HFFc6 (cell line): Measurements from ENCODE around the gene JAK1. TPM values are rescaled to one million over a fixed set of nuclear protein-coding genes. Genes with fewer than 3 reads are reported as not detected.

Experiments used
- DNase-seq: peaks from one replicate; pipeline ENCODE4 v3.0.0-alpha.2; 2018
- H3K27ac Mint-ChIP-seq: 2 replicates; pipeline ENCODE4 v1.8.0; 2020; ENCODE audit warnings: mild to moderate bottlenecking, mixed read lengths
- H3K27me3 Mint-ChIP-seq: 2 replicates; pipeline ENCODE4 v1.8.0; 2021; ENCODE audit warnings: mild to moderate bottlenecking, moderate library complexity, mixed read lengths; ENCODE audit not compliant: insufficient read depth
- H3K36me3 Mint-ChIP-seq: 2 replicates; pipeline ENCODE4 v1.8.0; 2021; ENCODE audit warnings: low read depth, mixed read lengths
- H3K4me1 Mint-ChIP-seq: 2 replicates; pipeline ENCODE4 v1.8.0; 2020; ENCODE audit warnings: low read depth, mixed read lengths
- H3K4me3 Mint-ChIP-seq: 2 replicates; pipeline ENCODE4 v1.8.0; 2020; ENCODE audit warnings: mild to moderate bottlenecking, moderate library complexity, mixed read lengths
- H3K9me3 Mint-ChIP-seq: 2 replicates; pipeline ENCODE4 v1.8.0; 2020; ENCODE audit warnings: mild to moderate bottlenecking, mixed read lengths
- total RNA-seq, 6 experiments: library from RNA; stranded (reverse); fragmentation: NEBNext Ultra II Directional; extraction: Animal tissue kit (Norgen Biotek cat#: 25700); gene quantifications; 2 replicates in 1 of 6; 3 replicates in 5 of 6; pipeline ENCODE4 v1.2.3, GENCODE V29; 2021
- TF ChIP-seq, protein P1 (sequence below): fragments of 200-600 bp; sonication (generic); IDR thresholded peaks from 2 replicates; pipeline ENCODE4 v1.5.0; 2021; ENCODE audit warnings: antibody characterized with exemption, mild to moderate bottlenecking

Gene JAK1
- total RNA-seq, 6 experiments from 2014 or later: 90.0 to 104 (median 98.3) TPM

GRCh38 chr1:64893921-64894320, 72.4 kb downstream of the JAK1 start:
- TF ChIP-seq, protein P1, sequence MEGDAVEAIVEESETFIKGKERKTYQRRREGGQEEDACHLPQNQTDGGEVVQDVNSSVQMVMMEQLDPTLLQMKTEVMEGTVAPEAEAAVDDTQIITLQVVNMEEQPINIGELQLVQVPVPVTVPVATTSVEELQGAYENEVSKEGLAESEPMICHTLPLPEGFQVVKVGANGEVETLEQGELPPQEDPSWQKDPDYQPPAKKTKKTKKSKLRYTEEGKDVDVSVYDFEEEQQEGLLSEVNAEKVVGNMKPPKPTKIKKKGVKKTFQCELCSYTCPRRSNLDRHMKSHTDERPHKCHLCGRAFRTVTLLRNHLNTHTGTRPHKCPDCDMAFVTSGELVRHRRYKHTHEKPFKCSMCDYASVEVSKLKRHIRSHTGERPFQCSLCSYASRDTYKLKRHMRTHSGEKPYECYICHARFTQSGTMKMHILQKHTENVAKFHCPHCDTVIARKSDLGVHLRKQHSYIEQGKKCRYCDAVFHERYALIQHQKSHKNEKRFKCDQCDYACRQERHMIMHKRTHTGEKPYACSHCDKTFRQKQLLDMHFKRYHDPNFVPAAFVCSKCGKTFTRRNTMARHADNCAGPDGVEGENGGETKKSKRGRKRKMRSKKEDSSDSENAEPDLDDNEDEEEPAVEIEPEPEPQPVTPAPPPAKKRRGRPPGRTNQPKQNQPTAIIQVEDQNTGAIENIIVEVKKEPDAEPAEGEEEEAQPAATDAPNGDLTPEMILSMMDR: no peak
- Mint-ChIP-seq H3K9me3 (no peaks in the 10 kb centered on the region), H3K27me3 (peaks cover 1% of the 10 kb centered on the region; the same call in 1 of the 2 replicates), H3K4me1 (peaks cover 53% of the 10 kb centered on the region), H3K27ac (no peak overlapping the region), H3K4me3 (no peak overlapping the region), H3K36me3 (no peaks in the 10 kb centered on the region)
- DNase-seq: no peak

- Mint-ChIP-seq H3K36me3 (no peaks in the 10 kb centered on the region), H3K9me3 (no peaks in the 10 kb centered on the region), H3K4me1 (peaks cover 47% of the 10 kb centered on the region), H3K4me3 (no peak overlapping the region), H3K27ac (no peak overlapping the region), H3K27me3 (peaks cover 1% of the 10 kb centered on the region; the same call in 1 of the 2 replicates)
- DNase-seq: no peak
- TF ChIP-seq, protein P1: no peak
Measured at GRCh38 chr1:64892576-64893573, 73.5 kb downstream of the JAK1 start.

- peaks cover 34% of the 10 kb centered on the region for H3K4me1 Mint-ChIP-seq
- H3K36me3 Mint-ChIP-seq: no peaks in the 10 kb centered on the region
- DNase-seq: no peak
- H3K27ac Mint-ChIP-seq: no peak overlapping the region
- H3K9me3 Mint-ChIP-seq: no peaks in the 10 kb centered on the region
- H3K4me3 Mint-ChIP-seq: no peak overlapping the region
- no peaks in the 10 kb centered on the region for H3K27me3 Mint-ChIP-seq
- TF ChIP-seq, protein P1: no peak
Measured at GRCh38 chr1:64891448-64891825, 74.9 kb downstream of the JAK1 start.

- no peak for DNase-seq
- Mint-ChIP-seq H3K9me3 (no peaks in the 10 kb centered on the region), H3K4me3 (no peak overlapping the region), H3K27ac (no peak overlapping the region), H3K27me3 (no peaks in the 10 kb centered on the region), H3K36me3 (no peaks in the 10 kb centered on the region), H3K4me1 (peaks cover 31% of the 10 kb centered on the region)
- TF ChIP-seq, protein P1: no peak
Measured at GRCh38 chr1:64890699-64891447, 75.5 kb downstream of the JAK1 start.

GRCh38 chr1:64887689-64888217, 78.6 kb downstream of the JAK1 start:
- Mint-ChIP-seq H3K4me3 (no peak overlapping the region), H3K4me1 (peaks cover 29% of the 10 kb centered on the region), H3K27ac (no peak overlapping the region), H3K27me3 (no peaks in the 10 kb centered on the region), H3K36me3 (no peaks in the 10 kb centered on the region), H3K9me3 (no peaks in the 10 kb centered on the region)
- TF ChIP-seq, protein P1: no peak
- DNase-seq: no peak
